Activated T-cell treated with anti-CD3 and anti-CD28 coated beads, Interleukin-2, amount 50 U/mL, for 4 hours (primary cell): ENCODE data around the gene CCDC13. TPM values are rescaled to one million over a fixed set of nuclear protein-coding genes. Genes with fewer than 3 reads are reported as not detected.
"Not testable (repeated sequence)": the region's sequence is repeated elsewhere in the genome, so short reads cannot be mapped to it uniquely, and the experiment has no call there.

ENCODE experiments used
- ATAC-seq, 2 donors: fragments of 200-7000 bp; cut with Tn5 transposase; one replicate each; pipeline ENCODE4 v1.10.0; 2021
- DNase-seq: peaks from one replicate; pipeline ENCODE4 v3.0.0-alpha.2; 2020
- H3K27me3 Mint-ChIP-seq: one replicate; pipeline ENCODE4 v1.8.0; 2021; ENCODE audit warnings: low read depth, mixed read lengths
- H3K36me3 Mint-ChIP-seq: one replicate; pipeline ENCODE4 v1.8.0; 2022; ENCODE audit warnings: mixed read lengths; ENCODE audit not compliant: insufficient read depth
- H3K4me1 Mint-ChIP-seq: one replicate; pipeline ENCODE4 v1.8.0; 2021; ENCODE audit warnings: low read depth, mixed read lengths
- H3K4me3 Mint-ChIP-seq: one replicate; pipeline ENCODE4 v1.8.0; 2021; ENCODE audit warnings: mild to moderate bottlenecking, moderate library complexity, mixed read lengths
- H3K9me3 Mint-ChIP-seq: one replicate; pipeline ENCODE4 v1.8.0; 2021; ENCODE audit warnings: mixed read lengths
- total RNA-seq, 3 donors: library from RNA; stranded (reverse); gene quantifications; one replicate each; pipeline ENCODE4 v1.2.1, GENCODE V29; 2021

The CCDC13 gene
- under 1 TPM; 0.29 to 0.73 (median 0.35) TPM for total RNA-seq

GRCh38 chr3:42772670-42773408 is at the start of gene CCDC13:
Gene CCDC13, minus strand, starts transcription at chr3:42773253. Its CDS starts 14,908 bp downstream, at chr3:42758345.
- peaks cover 13% of the 10 kb centered on the region for H3K4me1 Mint-ChIP-seq
- H3K36me3 Mint-ChIP-seq = no peaks in the 10 kb centered on the region
- peaks cover 7% of the 10 kb centered on the region for H3K9me3 Mint-ChIP-seq
- peaks cover 2% of the 10 kb centered on the region for H3K27me3 Mint-ChIP-seq
- ATAC-seq (peak; percentile 96 to 97), DNase-seq (peak; percentile 83)
- peak within 1 kb of the TSS; percentile 86 for H3K4me3 Mint-ChIP-seq

GRCh38 chr3:42822828-42823227 is 49.8 kb upstream of the CCDC13 start:
- H3K9me3 Mint-ChIP-seq = no peaks in the 10 kb centered on the region
- H3K27me3 Mint-ChIP-seq = peaks cover 8% of the 10 kb centered on the region
- no peak for ATAC-seq
- H3K4me1 Mint-ChIP-seq = no peaks in the 10 kb centered on the region
- H3K36me3 Mint-ChIP-seq = no peaks in the 10 kb centered on the region
- DNase-seq = no peak
- H3K4me3 Mint-ChIP-seq = no peak overlapping the region

GRCh38 chr3:42820746-42821051 is 47.6 kb upstream of the CCDC13 start:
- DNase-seq (no peak), ATAC-seq (no peak)
- H3K9me3 Mint-ChIP-seq = no peaks in the 10 kb centered on the region
- H3K27me3 Mint-ChIP-seq = peaks cover 6% of the 10 kb centered on the region
- no peaks in the 10 kb centered on the region for H3K4me1 Mint-ChIP-seq
- H3K4me3 Mint-ChIP-seq = no peak overlapping the region
- no peaks in the 10 kb centered on the region for H3K36me3 Mint-ChIP-seq

- Mint-ChIP-seq H3K9me3 (no peaks in the 10 kb centered on the region), H3K4me1 (no peaks in the 10 kb centered on the region), H3K36me3 (no peaks in the 10 kb centered on the region), H3K27me3 (no peaks in the 10 kb centered on the region), H3K4me3 (no peak overlapping the region)
- DNase-seq (no peak), ATAC-seq (no peak)
These were observed 46.4 kb upstream of the CCDC13 start for GRCh38 chr3:42819351-42819965.

- DNase-seq (no peak), ATAC-seq (no peak)
- H3K36me3 Mint-ChIP-seq = no peaks in the 10 kb centered on the region
These were observed 42.8 kb upstream of the CCDC13 start for GRCh38 chr3:42815826-42816225.

GRCh38 chr3:42814914-42815507 is 42.0 kb upstream of the CCDC13 start:
- ATAC-seq (no peak), DNase-seq (no peak)
- H3K4me1 Mint-ChIP-seq = no peaks in the 10 kb centered on the region
- H3K9me3 Mint-ChIP-seq = no peaks in the 10 kb centered on the region
- H3K36me3 Mint-ChIP-seq = no peaks in the 10 kb centered on the region
- no peak overlapping the region for H3K4me3 Mint-ChIP-seq
- H3K27me3 Mint-ChIP-seq = no peaks in the 10 kb centered on the region

More at GRCh38 chr3:42815826-42816225, 42.8 kb upstream of the CCDC13 start:
- Mint-ChIP-seq H3K4me1 (no peaks in the 10 kb centered on the region), H3K9me3 (no peaks in the 10 kb centered on the region), H3K4me3 (no peak overlapping the region), H3K27me3 (no peaks in the 10 kb centered on the region)

GRCh38 chr3:42814246-42814645 is 41.2 kb upstream of the CCDC13 start:
- H3K4me1 Mint-ChIP-seq = no peaks in the 10 kb centered on the region
- no peak for ATAC-seq
- no peaks in the 10 kb centered on the region for H3K9me3 Mint-ChIP-seq
- no peak overlapping the region for H3K4me3 Mint-ChIP-seq
- DNase-seq = no peak
- no peaks in the 10 kb centered on the region for H3K27me3 Mint-ChIP-seq
- H3K36me3 Mint-ChIP-seq = no peaks in the 10 kb centered on the region

- not testable (repeated sequence) for H3K4me3 Mint-ChIP-seq, H3K36me3 Mint-ChIP-seq, H3K27me3 Mint-ChIP-seq, ATAC-seq, H3K4me1 Mint-ChIP-seq, H3K9me3 Mint-ChIP-seq, DNase-seq
These were observed 38.2 kb upstream of the CCDC13 start for GRCh38 chr3:42811118-42811883.

GRCh38 chr3:42810706-42811105 is 37.7 kb upstream of the CCDC13 start:
- DNase-seq, H3K4me3 Mint-ChIP-seq, H3K9me3 Mint-ChIP-seq, ATAC-seq, H3K4me1 Mint-ChIP-seq, H3K36me3 Mint-ChIP-seq, H3K27me3 Mint-ChIP-seq: not testable (repeated sequence)

- Mint-ChIP-seq H3K36me3 (no peaks in the 10 kb centered on the region), H3K27me3 (peaks cover 11% of the 10 kb centered on the region), H3K4me3 (no peak within 1 kb of the TSS), H3K9me3 (no peaks in the 10 kb centered on the region), H3K4me1 (peaks cover 5% of the 10 kb centered on the region)
- no peak for DNase-seq
- ATAC-seq = no peak
These were observed 36.1 kb upstream of the CCDC13 start, which contains the start of gene ACKR2 for GRCh38 chr3:42809202-42809601. Gene ACKR2, plus strand, starts transcription at chr3:42809445. Its CDS starts 55,058 bp downstream, at chr3:42864503.

- ATAC-seq = no peak
These were observed 34.9 kb upstream of the CCDC13 start for GRCh38 chr3:42807929-42808328.

GRCh38 chr3:42805141-42805821 is 32.2 kb upstream of the CCDC13 start:
- H3K36me3 Mint-ChIP-seq = no peaks in the 10 kb centered on the region
- H3K27me3 Mint-ChIP-seq = peaks cover 11% of the 10 kb centered on the region
- H3K4me3 Mint-ChIP-seq = peak overlapping the region; percentile 99
- DNase-seq (no peak), ATAC-seq (no peak)
- no peaks in the 10 kb centered on the region for H3K9me3 Mint-ChIP-seq
- H3K4me1 Mint-ChIP-seq = peaks cover 38% of the 10 kb centered on the region

More at GRCh38 chr3:42807929-42808328, 34.9 kb upstream of the CCDC13 start:
- Mint-ChIP-seq H3K9me3 (no peaks in the 10 kb centered on the region), H3K36me3 (no peaks in the 10 kb centered on the region), H3K4me3 (no peak overlapping the region), H3K27me3 (peaks cover 11% of the 10 kb centered on the region), H3K4me1 (peaks cover 16% of the 10 kb centered on the region)
- DNase-seq = no peak

- Mint-ChIP-seq H3K9me3 (no peaks in the 10 kb centered on the region), H3K4me1 (peaks cover 42% of the 10 kb centered on the region), H3K4me3 (peak overlapping the region; percentile 99), H3K36me3 (no peaks in the 10 kb centered on the region), H3K27me3 (peaks cover 11% of the 10 kb centered on the region)
- peak in 1 of 2 donors; percentile 4 for ATAC-seq
- no peak for DNase-seq
These were observed 31.7 kb upstream of the CCDC13 start for GRCh38 chr3:42804831-42805132.
